Heart right ventricle (tissue), 16 donors: ENCODE measurements around the gene ALK. TPM values are rescaled to one million over a fixed set of nuclear protein-coding genes. Genes with fewer than 3 reads are reported as not detected.

Source experiments
- ATAC-seq, 8 donors: fragments of 200-7000 bp; cut with Tn5 transposase; one replicate each; pipeline ENCODE4 v1.9.1; 2020; ENCODE audit warnings: mild to moderate bottlenecking in 8 of 8, moderate library complexity in 8 of 8, moderate number of reproducible peaks in 1 of 8
- DNase-seq, 2 donors: peaks; one replicate each; pipeline ENCODE4 v3.0.0-alpha.2; 2020
- H3K27ac ChIP-seq, 10 donors: fragments of 200-600 bp; sonication (generic) in 2 of 10; one replicate each; pipeline versions ENCODE4 v1.5.0 to v1.8.0; 2020 to 2022; ENCODE audit warnings: mild to moderate bottlenecking in 3 of 10
- H3K27me3 ChIP-seq, 7 donors: fragments of 200-600 bp; one replicate each; pipeline ENCODE4 v1.8.0; 2021 to 2022; ENCODE audit warnings: mild to moderate bottlenecking in 2 of 7
- H3K36me3 ChIP-seq, 9 donors: fragments of 200-600 bp; sonication (generic) in 1 of 9; one replicate each; pipeline versions ENCODE4 v1.5.0 to v1.8.0; 2020 to 2022; ENCODE audit warnings: mild to moderate bottlenecking in 2 of 9
- H3K4me1 ChIP-seq, 9 donors: fragments of 200-600 bp; sonication (generic) in 1 of 9; one replicate each; pipeline versions ENCODE4 v1.5.0 to v1.8.0; 2020 to 2022; ENCODE audit warnings: mild to moderate bottlenecking in 4 of 9
- H3K4me3 ChIP-seq, 10 donors: fragments of 200-600 bp; sonication (generic) in 2 of 10; one replicate each; pipeline versions ENCODE4 v1.5.0 to v1.8.0; 2020 to 2022; ENCODE audit warnings: mild to moderate bottlenecking in 7 of 10, moderate library complexity in 2 of 10
- H3K9me3 ChIP-seq, 11 donors: fragments of 200-600 bp in 10 of 11; sonication (generic) in 2 of 11; one replicate each; pipeline versions ENCODE4 v1.5.0 to v1.8.0; 2013 to 2022; ENCODE audit warnings: mild to moderate bottlenecking in 2 of 11, control low read depth in 1 of 11, moderate library complexity in 1 of 11
- WGBS, 2 donors: extraction: QIAGEN DNeasy Blood & Tissue Kit; methylation state at CpG; one replicate each; pipeline ENCODE4 v1.1.7; 2013; ENCODE audit warnings: inconsistent platforms in 1 of 2; 5-methylcytosine and 5-hydroxymethylcytosine counted together
- intact Hi-C, 10 donors: fragments of 100-400 bp; cut with DNase I; formaldehyde crosslinking; loops; one replicate each; pipeline versions ENCODE4 v1.11.1 to v1.14.2; 2022
- polyA plus RNA-seq, 2 donors: library from polyadenylated mRNA; stranded (reverse); fragments of 200-250 nt; gene quantifications; one replicate each; pipeline ENCODE4 v1.2.3, GENCODE V29; 2013
- total RNA-seq, 10 donors: library from RNA; stranded (reverse); fragmentation: NEBNext Ultra II Directional in 3 of 10; extraction: Animal tissue kit (Norgen Biotek cat#: 25700) in 3 of 10; gene quantifications; one replicate each; pipeline versions ENCODE4 v1.2.1 to v1.2.4, GENCODE V29; 2021 to 2023
- TF ChIP-seq, protein P1 (sequence below), 9 donors: fragments of 200-600 bp; sonication (generic) in 2 of 9; IDR thresholded peaks; one replicate each; pipeline versions ENCODE4 v1.5.0 to v1.8.0; 2021 to 2022; ENCODE audit warnings: antibody characterized with exemption in 9 of 9, mild to moderate bottlenecking in 5 of 9, moderate library complexity in 1 of 9
- donor health status: Arrhythmogenic right ventricular cardiomyopathy.
- donor health status: ischemic (EF 13 %, LVEDD 7.1; RV severe dilation, severe dysfunction).
- donor health status: healthy with polysubstance abuse.
- donor health status: DM: no; HTN: yes; CAD: no.
- donor health status: DM: no; HTN: no; CAD: no.
- donor health status: ischemic (EF 25% LVEDD 6.9; RV normal size, moderate dysfunction).
- donor health status: ischemic (EF 25% LVEDD 5.7; RV mildly dilated, moderate dysfunction).
- donor health status: healthy.
- donor health status: DM: yes; HTN: yes; CAD: no.
- donor health status: Ischemic cardiomyopathy.
- donor health status: ischemic (EF 35%, LVEDD 5.7; RV mildly dilated, moderate dysfunction).
- donor health status: nonischemic (EF 11% LVEDD 7.7; RV severe dilation, severe dysfunction).
- donor health status: DM: yes; HTN: yes; CAD: no.
- donor health status: PGD.
- donor health status: ischemic (EF 29% LVEDD 5.4; RV normal size, mild dysfunction).
- donor health status: nonischemic (EF 23%, LVEDD 6.1; RV moderate dilation, normal function).

Gene ALK
- total and polyA plus RNA-seq, 12 donors: 0.01 to 0.24 (median 0.08) TPM; not detected in 7

- no peaks in the 10 kb centered on the region for H3K9me3 ChIP-seq
- no peak overlapping the region for H3K4me3 ChIP-seq
- no peak overlapping the region for H3K27ac ChIP-seq
- H3K27me3 ChIP-seq: peaks cover 0 to 46% (median 11%) of the 10 kb centered on the region in 7 donors
- no peak for DNase-seq
- 72 to 75% methylated on average over 6 of the region's 6 CpGs for WGBS, 2 donors
- H3K4me1 ChIP-seq: peaks cover 0 to 14% (median 4%) of the 10 kb centered on the region in 9 donors
- no peak for ATAC-seq
- H3K36me3 ChIP-seq: no peaks in the 10 kb centered on the region
- TF ChIP-seq, protein P1, sequence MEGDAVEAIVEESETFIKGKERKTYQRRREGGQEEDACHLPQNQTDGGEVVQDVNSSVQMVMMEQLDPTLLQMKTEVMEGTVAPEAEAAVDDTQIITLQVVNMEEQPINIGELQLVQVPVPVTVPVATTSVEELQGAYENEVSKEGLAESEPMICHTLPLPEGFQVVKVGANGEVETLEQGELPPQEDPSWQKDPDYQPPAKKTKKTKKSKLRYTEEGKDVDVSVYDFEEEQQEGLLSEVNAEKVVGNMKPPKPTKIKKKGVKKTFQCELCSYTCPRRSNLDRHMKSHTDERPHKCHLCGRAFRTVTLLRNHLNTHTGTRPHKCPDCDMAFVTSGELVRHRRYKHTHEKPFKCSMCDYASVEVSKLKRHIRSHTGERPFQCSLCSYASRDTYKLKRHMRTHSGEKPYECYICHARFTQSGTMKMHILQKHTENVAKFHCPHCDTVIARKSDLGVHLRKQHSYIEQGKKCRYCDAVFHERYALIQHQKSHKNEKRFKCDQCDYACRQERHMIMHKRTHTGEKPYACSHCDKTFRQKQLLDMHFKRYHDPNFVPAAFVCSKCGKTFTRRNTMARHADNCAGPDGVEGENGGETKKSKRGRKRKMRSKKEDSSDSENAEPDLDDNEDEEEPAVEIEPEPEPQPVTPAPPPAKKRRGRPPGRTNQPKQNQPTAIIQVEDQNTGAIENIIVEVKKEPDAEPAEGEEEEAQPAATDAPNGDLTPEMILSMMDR (IDR thresholded peaks at IDR 0.05): no peak
- intact Hi-C loops: no loop called here
Observed at GRCh38 chr2:29273685-29274611, 647.4 kb downstream of the ALK start.

GRCh38 chr2:29273004-29273684 lies 648.2 kb downstream of the ALK start:
- Histone ChIP-seq H3K36me3 (no peaks in the 10 kb centered on the region), H3K4me1 (peaks cover 0 to 14% (median 4%) of the 10 kb centered on the region in 9 donors), H3K27me3 (peaks cover 0 to 45% (median 8%) of the 10 kb centered on the region in 7 donors), H3K27ac (no peak overlapping the region), H3K9me3 (no peaks in the 10 kb centered on the region), H3K4me3 (no peak overlapping the region)
- no peak for DNase-seq
- ATAC-seq: no peak
- intact Hi-C loops: no loop called here
- TF ChIP-seq, protein P1 (IDR thresholded peaks at IDR 0.05): no peak
- WGBS, 2 donors: 82 to 87% methylated on average over 6 of the region's 6 CpGs

- ATAC-seq (no peak), DNase-seq (no peak)
- H3K36me3 ChIP-seq: no peaks in the 10 kb centered on the region
- TF ChIP-seq, protein P1 (IDR thresholded peaks at IDR 0.05): no peak
- 83 to 87% methylated on average over 5 of the region's 5 CpGs for WGBS, 2 donors
- peaks cover 0 to 37% (median 8%) of the 10 kb centered on the region in 7 donors for H3K27me3 ChIP-seq
- no peaks in the 10 kb centered on the region for H3K9me3 ChIP-seq
- no peak overlapping the region for H3K4me3 ChIP-seq
- intact Hi-C loops: no loop called here
- no peak overlapping the region for H3K27ac ChIP-seq
- H3K4me1 ChIP-seq: peaks cover 0 to 14% (median 4%) of the 10 kb centered on the region in 9 donors
Observed at GRCh38 chr2:29272311-29272710, 649.1 kb downstream of the ALK start.

DNA sequence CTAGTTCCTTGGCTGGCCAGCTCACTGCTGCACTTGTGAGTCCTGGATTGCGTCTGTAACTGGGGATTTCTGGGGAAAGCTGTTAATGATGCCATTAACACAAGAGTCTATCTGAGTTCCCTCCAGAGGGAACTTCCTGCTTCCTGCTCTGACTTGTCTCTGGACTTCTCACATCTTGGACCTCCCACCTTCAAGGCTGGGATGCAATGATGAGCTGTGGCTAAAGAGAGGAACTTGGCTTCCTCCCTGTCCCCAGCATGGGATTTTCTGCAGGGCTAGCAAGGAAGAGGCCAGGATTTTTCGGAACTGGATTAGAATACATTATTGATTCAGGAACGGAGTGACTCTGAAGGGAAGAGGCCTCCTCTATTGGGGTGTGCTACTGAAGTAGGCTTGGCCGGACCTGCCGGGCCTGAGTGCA lies 650.7 kb downstream of the ALK start:
- no peak for ATAC-seq
- Histone ChIP-seq H3K4me3 (no peak overlapping the region), H3K9me3 (no peaks in the 10 kb centered on the region), H3K4me1 (peaks cover 0 to 14% (median 4%) of the 10 kb centered on the region in 9 donors), H3K36me3 (no peaks in the 10 kb centered on the region), H3K27me3 (peaks cover 0 to 26% (median 4%) of the 10 kb centered on the region in 7 donors), H3K27ac (no peak overlapping the region)
- TF ChIP-seq, protein P1 (IDR thresholded peaks at IDR 0.05): no peak
- no peak for DNase-seq
- intact Hi-C loops: no loop called here
- WGBS, 2 donors: 77 to 82% methylated on average over 5 of the region's 5 CpGs
